Measurements from ENCODE around the gene FRMD3.

GRCh38 chr9:83569326-83569725 lies 31.1 kb upstream of the FRMD3 start:
- TF ChIP-seq CTCF (conservative IDR thresholded peaks at IDR 0.05; ENCODE audit: low read depth, low read length) (no peak), EZH2phosphoT487 (IDR thresholded peaks at IDR 0.05; ENCODE audit: borderline replicate concordance, low read length) (no peak)
